Measurements from ENCODE around the gene PRICKLE4. TPM values are rescaled to one million over a fixed set of nuclear protein-coding genes. Genes with fewer than 3 reads are reported as not detected.

Gene PRICKLE4
- polyA plus RNA-seq, 1 experiment = 0.31 TPM

DNA sequence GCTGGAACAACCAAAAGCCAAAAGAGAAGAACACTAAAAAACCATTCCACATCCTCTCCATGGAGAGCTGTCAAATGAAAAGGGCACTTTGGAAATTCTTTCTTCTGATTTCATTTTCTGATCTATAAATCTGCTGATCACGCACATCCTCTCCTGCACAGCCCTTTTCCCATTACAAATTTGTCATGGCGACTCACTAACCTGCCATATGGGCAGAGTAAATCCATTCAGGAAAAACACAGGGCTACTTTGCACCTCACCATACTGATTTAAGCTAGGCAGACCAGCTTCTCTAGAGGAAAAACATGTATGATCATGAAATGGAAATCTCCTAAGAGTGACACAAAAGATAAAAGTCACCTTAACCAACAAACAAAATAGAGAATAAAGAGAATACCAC is 32.9 kb downstream of the PRICKLE4 start:
- TF ChIP-seq, protein P1, sequence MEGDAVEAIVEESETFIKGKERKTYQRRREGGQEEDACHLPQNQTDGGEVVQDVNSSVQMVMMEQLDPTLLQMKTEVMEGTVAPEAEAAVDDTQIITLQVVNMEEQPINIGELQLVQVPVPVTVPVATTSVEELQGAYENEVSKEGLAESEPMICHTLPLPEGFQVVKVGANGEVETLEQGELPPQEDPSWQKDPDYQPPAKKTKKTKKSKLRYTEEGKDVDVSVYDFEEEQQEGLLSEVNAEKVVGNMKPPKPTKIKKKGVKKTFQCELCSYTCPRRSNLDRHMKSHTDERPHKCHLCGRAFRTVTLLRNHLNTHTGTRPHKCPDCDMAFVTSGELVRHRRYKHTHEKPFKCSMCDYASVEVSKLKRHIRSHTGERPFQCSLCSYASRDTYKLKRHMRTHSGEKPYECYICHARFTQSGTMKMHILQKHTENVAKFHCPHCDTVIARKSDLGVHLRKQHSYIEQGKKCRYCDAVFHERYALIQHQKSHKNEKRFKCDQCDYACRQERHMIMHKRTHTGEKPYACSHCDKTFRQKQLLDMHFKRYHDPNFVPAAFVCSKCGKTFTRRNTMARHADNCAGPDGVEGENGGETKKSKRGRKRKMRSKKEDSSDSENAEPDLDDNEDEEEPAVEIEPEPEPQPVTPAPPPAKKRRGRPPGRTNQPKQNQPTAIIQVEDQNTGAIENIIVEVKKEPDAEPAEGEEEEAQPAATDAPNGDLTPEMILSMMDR (IDR thresholded peaks at IDR 0.05; ENCODE audit: insufficient read depth, low read depth, low read length) = no peak
- Histone ChIP-seq H3K4me3 (ENCODE audit: low read depth, low read length) (no peak overlapping the region), H3K36me3 (ENCODE audit: control insufficient read depth, insufficient read depth, low read length) (no peaks in the 10 kb centered on the region), H3K27me3 (ENCODE audit: control insufficient read depth, insufficient read depth, low read length) (no peaks in the 10 kb centered on the region)
- no peak for DNase-seq (ENCODE audit: low read depth)
- ChIA-PET POLR2A (no interaction called here), CTCF (interaction anchor here (0.6 to 1.3 kb wide), 3 partner anchors 18 to 445 kb away, joined by 3 to 4 read pairs (median 3); no protein-coding TSS in a partner anchor)

DNA sequence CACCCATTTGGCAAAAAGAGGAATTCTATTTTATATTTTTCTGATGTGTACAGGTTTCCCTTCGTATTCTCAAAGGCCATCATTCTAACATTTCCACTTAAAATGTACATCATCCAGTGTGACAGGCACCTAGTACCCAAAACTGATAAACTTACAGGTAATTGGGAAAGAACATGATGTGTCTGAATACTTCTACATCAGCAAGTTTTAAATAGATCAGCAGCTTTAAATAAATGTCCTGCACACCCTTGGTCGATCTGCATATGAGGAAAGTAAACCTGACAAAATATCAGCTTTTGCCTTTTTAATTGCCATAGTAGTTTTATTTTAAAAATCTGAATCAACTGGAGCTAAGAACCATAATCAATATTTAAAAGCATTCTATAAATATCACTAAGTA is 33.4 kb downstream of the PRICKLE4 start:
- ChIA-PET CTCF (interaction anchor here (0.6 to 3.0 kb wide), 4 partner anchors 19 to 396 kb away, joined by 3 to 12 read pairs (median 4); partner anchors contain the start of gene TOMM6), POLR2A (no interaction called here)
- DNase-seq (ENCODE audit: low read depth) = no peak
- Histone ChIP-seq H3K27me3 (ENCODE audit: control insufficient read depth, insufficient read depth, low read length) (no peaks in the 10 kb centered on the region), H3K36me3 (ENCODE audit: control insufficient read depth, insufficient read depth, low read length) (no peaks in the 10 kb centered on the region), H3K4me3 (ENCODE audit: low read depth, low read length) (no peak overlapping the region)
- TF ChIP-seq, protein P1 (IDR thresholded peaks at IDR 0.05; ENCODE audit: insufficient read depth, low read depth, low read length) = no peak

DNA sequence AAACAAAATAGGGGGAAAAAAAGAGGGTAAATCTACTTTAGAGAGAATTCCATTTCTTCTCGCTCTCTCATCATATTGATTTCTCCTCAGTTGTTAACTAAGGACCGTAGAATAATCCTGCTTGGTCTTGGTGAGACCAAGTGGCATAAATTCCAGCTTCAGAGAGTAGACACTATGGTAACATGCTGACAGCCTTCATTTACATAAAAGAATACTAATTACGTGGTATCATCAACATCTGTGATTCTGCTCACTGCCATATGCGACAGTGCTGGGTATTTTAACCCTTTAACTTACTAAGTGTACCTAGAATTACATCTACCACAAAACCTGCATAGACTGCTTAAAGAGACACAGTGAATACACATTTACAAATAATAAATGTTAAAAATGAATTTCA is 34.0 kb downstream of the PRICKLE4 start:
- Histone ChIP-seq H3K27me3 (ENCODE audit: control insufficient read depth, insufficient read depth, low read length) (no peaks in the 10 kb centered on the region), H3K36me3 (ENCODE audit: control insufficient read depth, insufficient read depth, low read length) (no peaks in the 10 kb centered on the region), H3K4me3 (ENCODE audit: low read depth, low read length) (no peak overlapping the region)
- TF ChIP-seq, protein P1 (IDR thresholded peaks at IDR 0.05; ENCODE audit: insufficient read depth, low read depth, low read length) = no peak
- CTCF ChIA-PET = interaction anchor here (0.9 to 3.0 kb wide), 3 partner anchors 28 to 232 kb away, joined by 3 to 12 read pairs (median 3); partner anchors contain the start of genes BYSL, MED20 and TOMM6
- no peak for DNase-seq (ENCODE audit: low read depth)
- POLR2A ChIA-PET = no interaction called here

DNA sequence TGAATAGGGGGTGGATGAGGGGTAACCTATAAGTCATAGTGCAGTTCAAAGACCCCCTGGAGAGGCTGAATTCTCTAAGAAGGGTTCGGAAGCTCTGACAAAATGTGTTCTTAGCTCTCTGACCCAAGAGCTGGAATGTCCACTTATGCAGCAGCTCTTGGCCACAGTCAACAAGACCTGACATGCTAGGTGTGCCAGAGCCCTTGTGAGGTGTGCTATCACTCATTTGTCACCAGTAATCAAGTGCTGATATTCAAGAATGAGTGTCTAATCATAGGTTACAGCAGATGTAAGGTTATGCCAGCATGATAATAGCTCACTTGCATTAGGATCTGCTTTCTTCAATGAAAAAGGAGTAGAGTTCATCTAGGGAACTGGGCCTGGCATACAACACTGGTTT is 35.0 kb downstream of the PRICKLE4 start:
- POLR2A ChIA-PET = no interaction called here

DNA sequence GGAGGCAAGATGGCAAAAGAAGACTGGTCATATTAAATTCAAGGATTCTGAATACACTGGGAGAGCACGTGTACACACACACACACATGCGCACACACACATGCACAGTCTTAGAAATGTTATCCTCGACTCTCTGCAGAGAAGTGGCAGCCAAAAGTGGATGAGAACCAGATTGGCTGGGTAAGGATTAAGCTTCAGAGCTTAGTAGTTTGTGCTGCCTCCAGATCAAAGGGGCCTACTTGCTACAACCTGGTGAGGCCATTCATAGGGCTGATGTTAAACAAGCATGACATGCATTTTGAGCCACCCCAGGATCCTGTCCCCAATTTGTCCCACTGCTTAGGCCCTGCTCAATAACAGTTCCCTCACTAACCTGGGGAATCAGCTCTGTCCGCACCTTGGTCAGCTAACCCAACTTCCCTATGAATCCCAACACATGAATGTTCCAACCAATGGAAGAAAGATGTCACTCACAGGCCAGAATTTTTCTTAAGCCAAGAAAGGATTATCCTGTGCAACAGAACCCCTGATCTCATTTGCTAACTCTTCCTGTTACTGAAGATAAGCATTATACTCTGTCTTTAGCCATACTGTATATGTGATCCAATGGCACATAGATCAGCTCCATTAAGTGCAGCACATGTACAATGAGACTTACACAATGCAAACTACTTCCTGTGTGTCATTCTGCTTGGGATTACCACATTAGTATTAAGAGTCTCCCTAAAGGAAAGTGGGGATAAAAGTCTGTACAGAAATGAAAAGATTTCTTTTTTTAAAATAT is 37.9 kb downstream of the PRICKLE4 start:
- Histone ChIP-seq H3K36me3 (ENCODE audit: control insufficient read depth, insufficient read depth, low read length) (no peaks in the 10 kb centered on the region), H3K4me3 (ENCODE audit: low read depth, low read length) (no peak overlapping the region), H3K27me3 (ENCODE audit: control insufficient read depth, insufficient read depth, low read length) (no peaks in the 10 kb centered on the region)
- TF ChIP-seq, protein P1 (IDR thresholded peaks at IDR 0.05; ENCODE audit: insufficient read depth, low read depth, low read length) = no peak
- no peak for DNase-seq (ENCODE audit: low read depth)
- POLR2A ChIA-PET = interaction anchor here (0.7 kb wide), 1 partner anchor 69 kb away, joined by 3 read pairs; no protein-coding TSS in a partner anchor
- CTCF ChIA-PET = interaction anchor here (0.5 to 1.4 kb wide), 4 partner anchors 13 to 288 kb away, joined by 3 to 6 read pairs (median 4); no protein-coding TSS in a partner anchor

More for the DNA sequence above, 35.0 kb downstream of the PRICKLE4 start:
- H3K4me3 ChIP-seq (ENCODE audit: low read depth, low read length) = no peak overlapping the region
- CTCF ChIA-PET = interaction anchor here (3.0 kb wide), 1 partner anchor 28 kb away, joined by 12 read pairs; the partner anchor contains the start of gene TOMM6
- H3K36me3 ChIP-seq (ENCODE audit: control insufficient read depth, insufficient read depth, low read length) = no peaks in the 10 kb centered on the region
- TF ChIP-seq, protein P1 (IDR thresholded peaks at IDR 0.05; ENCODE audit: insufficient read depth, low read depth, low read length) = no peak
- no peak for DNase-seq (ENCODE audit: low read depth)
- no peaks in the 10 kb centered on the region for H3K27me3 ChIP-seq (ENCODE audit: control insufficient read depth, insufficient read depth, low read length)
